Ectodermal cell (in vitro differentiated cells): ENCODE results near the gene RBM8A.
"Not testable (repeated sequence)": the region's sequence is repeated elsewhere in the genome, so short reads cannot be mapped to it uniquely, and the experiment has no call there.

Source experiments
- H3K27ac ChIP-seq: 2 replicates; pipeline ENCODE4 v1.7.0; 2013; ENCODE audit warnings: mild to moderate bottlenecking, low read depth, low read length; ENCODE audit not compliant: insufficient read depth, poor library complexity, severe bottlenecking
- H3K27me3 ChIP-seq: 2 replicates; pipeline ENCODE4 v1.7.0; 2013; ENCODE audit warnings: mild to moderate bottlenecking, low read length; ENCODE audit not compliant: insufficient read depth, control insufficient read depth, poor library complexity, severe bottlenecking
- H3K36me3 ChIP-seq: one replicate; pipeline ENCODE4 v1.7.0; 2013; ENCODE audit warnings: low read length; ENCODE audit not compliant: control insufficient read depth, insufficient read depth
- H3K4me1 ChIP-seq: one replicate; pipeline ENCODE4 v1.7.0; 2013; ENCODE audit warnings: low read length; ENCODE audit not compliant: control insufficient read depth, insufficient read depth
- H3K4me3 ChIP-seq: 2 replicates; pipeline ENCODE4 v1.7.0; 2013; ENCODE audit warnings: low read depth, low read length, control low read depth; ENCODE audit not compliant: insufficient read depth
- H3K9me3 ChIP-seq: 2 replicates; pipeline ENCODE4 v1.7.0; 2013; ENCODE audit warnings: mild to moderate bottlenecking, low read length, moderate library complexity; ENCODE audit not compliant: control insufficient read depth
- WGBS, 2 experiments: methylation state at CpG; one replicate each; pipeline ENCODE4 v1.1.7; 2013; ENCODE audit warnings: missing lambda C conversion rate in 2 of 2; 5-methylcytosine and 5-hydroxymethylcytosine counted together

RBM8A gene

DNA sequence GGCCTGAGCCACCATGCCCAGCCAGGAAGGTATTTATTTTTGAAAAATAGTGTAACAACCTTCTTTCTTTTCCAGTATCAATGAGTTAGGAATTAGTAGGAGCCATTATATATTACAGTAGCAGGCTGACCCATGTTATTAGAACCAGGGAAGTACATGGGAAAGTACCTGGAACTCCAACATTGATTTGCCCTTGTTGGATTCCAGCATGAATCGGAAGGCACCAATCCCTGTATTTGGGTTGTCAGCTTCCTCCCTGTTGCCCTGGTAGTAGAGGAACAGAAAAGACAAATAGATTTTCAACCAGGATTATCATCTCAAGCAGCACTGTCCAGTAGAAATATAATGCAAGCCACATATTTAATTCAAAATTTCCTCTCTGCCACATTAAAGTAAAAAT is 10.2 kb upstream of the RBM8A start:
- H3K36me3 ChIP-seq: no peaks in the 10 kb centered on the region
- H3K9me3 ChIP-seq: no peaks in the 10 kb centered on the region
- H3K27me3 ChIP-seq: no peaks in the 10 kb centered on the region
- 84 to 97% methylated on average over 1 of the region's 1 CpG for WGBS, 2 experiments
- H3K4me3 ChIP-seq: no peak overlapping the region
- no peak overlapping the region for H3K27ac ChIP-seq
- H3K4me1 ChIP-seq: no peaks in the 10 kb centered on the region

DNA sequence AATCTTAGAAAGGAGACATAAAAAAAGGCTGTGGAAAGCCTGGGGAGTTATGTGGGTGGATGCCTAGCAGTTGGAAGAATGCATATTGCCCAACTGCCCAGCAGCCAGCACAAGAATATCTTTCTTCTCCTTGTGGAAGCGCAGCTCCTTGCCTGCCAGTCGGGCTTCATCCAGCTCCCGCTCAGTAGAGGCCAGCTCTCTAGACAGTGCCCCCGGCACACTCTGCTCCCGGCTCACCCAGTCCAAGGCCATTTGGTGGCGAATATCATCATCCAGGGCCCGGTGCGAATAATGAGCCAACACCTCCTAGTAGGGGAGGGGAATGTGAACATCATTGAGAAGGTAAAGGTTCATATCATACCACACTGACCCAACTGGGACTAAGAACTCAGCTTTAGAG is 9.0 kb upstream of the RBM8A start:
- 92 to 93% methylated on average over 8 of the region's 8 CpGs for WGBS, 2 experiments
- H3K4me1 ChIP-seq: no peaks in the 10 kb centered on the region
- H3K36me3 ChIP-seq: no peaks in the 10 kb centered on the region

DNA sequence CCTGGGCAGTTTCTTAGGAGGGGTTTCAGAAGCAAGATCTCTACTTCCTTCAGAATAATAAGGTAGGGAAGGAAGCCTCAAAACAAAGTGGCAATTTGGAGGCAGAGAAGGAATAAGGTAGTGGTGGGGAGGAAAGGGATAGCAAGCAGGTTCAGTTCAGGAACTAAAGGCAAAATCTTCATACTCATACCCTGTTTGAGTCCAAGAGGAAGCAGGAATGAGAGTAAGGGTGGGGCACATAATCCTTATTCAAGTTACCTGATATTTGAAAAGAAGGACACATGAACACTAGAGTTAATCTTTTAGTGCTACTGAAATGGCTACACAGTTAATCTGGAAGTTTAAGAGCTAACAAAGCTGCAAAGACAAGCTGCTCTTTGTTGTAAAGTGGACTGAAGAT is 8.4 kb upstream of the RBM8A start:
- no peaks in the 10 kb centered on the region for H3K4me1 ChIP-seq
- H3K36me3 ChIP-seq: no peaks in the 10 kb centered on the region
- no peaks in the 10 kb centered on the region for H3K27me3 ChIP-seq
- H3K27ac ChIP-seq: no peak overlapping the region
- no peaks in the 10 kb centered on the region for H3K9me3 ChIP-seq
- no peak overlapping the region for H3K4me3 ChIP-seq

More for the DNA sequence above, 9.0 kb upstream of the RBM8A start:
- Histone ChIP-seq H3K27ac (no peak overlapping the region), H3K9me3 (no peaks in the 10 kb centered on the region), H3K27me3 (no peaks in the 10 kb centered on the region), H3K4me3 (no peak overlapping the region)

- not testable (repeated sequence) for H3K27ac ChIP-seq, H3K36me3 ChIP-seq, H3K27me3 ChIP-seq, H3K9me3 ChIP-seq, H3K4me3 ChIP-seq, H3K4me1 ChIP-seq
- WGBS, 2 experiments: 37% methylated on average over 8 of the region's 9 CpGs
Measured at GRCh38 chr1:145932522-145933009, 5.3 kb upstream of the RBM8A start.

DNA sequence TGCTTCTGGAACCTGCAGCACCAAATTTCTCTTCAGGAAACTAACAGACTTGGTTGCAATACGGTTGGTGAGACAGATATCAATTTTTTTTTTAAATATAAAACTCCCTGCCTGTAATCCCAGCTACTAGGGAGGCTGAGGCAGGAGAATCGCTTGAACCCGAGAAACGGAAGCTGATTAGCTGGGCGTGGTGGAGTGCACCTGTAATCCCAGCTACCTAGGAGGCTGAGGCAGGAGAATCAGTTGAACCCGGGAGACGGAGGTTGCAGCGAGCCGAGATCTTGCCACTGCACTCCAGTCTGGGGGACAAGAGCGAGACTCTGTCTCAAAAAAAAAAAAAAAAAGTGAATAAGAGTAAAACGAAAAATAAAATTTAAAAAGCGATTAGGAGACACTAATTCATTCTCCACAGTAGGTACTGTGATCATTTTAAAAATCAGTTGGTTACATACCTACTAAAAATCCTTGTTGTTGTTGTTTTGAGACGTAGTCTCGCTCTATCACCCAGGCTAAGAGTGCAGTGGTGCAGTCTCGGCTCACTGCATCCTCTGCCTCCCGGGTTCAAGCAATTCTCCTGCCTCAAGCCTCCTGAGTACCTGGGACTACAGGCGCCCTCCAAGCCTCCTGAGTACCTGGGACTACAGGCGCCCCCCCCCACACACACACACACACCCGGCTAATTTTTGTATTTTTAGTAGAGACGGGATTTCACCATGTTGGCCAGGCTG is 796 bp upstream of the RBM8A start:
- Histone ChIP-seq H3K36me3 (no peaks in the 10 kb centered on the region), H3K9me3 (no peaks in the 10 kb centered on the region), H3K4me1 (no peaks in the 10 kb centered on the region), H3K27ac (peak overlapping the region; percentile 71), H3K4me3 (peak overlapping the region; percentile 73), H3K27me3 (no peaks in the 10 kb centered on the region)
- 80 to 81% methylated on average over 18 to 20 of the region's 20 CpGs for WGBS, 2 experiments

DNA sequence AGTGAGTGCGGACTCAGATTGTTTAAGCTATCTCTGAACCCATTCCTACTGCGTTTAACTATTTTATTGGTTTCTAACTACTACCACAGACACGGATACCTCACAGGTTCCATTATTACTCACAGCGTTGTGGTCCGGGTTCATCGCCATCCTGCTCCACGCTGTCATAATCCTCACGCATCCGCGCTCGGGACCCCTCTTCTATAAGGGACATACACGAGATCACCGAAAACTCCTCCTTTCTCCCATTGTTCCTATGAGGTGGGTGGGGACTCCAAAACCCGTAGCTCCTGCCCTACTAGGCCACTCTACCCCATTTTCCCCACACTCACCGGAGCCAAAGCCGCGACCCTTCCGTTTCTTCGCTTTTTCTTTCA is 610 bp downstream of the RBM8A start:
- Histone ChIP-seq H3K36me3 (no peaks in the 10 kb centered on the region), H3K9me3 (no peaks in the 10 kb centered on the region), H3K27ac (peak overlapping the region; percentile 81), H3K4me1 (no peaks in the 10 kb centered on the region), H3K27me3 (no peaks in the 10 kb centered on the region), H3K4me3 (peak overlapping the region; percentile 73)
- 13% methylated on average over 19 of the region's 19 CpGs for WGBS, 2 experiments

DNA sequence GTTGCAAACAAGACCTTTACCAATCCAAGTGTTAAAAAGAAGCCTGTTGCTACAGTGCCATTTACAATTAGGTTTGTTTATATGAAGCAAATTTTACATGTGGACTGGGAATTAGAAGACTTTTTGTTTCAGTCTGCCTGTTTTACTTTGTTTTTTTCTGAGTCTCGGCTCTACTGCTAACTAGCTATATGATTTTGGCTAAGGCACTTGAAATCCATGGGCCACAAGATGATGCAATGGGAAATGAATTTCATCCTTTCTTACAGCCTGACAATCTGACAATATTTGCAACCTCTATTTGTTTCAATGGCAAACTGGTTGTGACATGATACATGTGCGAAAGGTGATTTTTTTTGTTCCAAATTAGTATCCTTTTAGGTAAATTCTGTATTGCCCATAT is 5.0 kb downstream of the RBM8A start:
- Histone ChIP-seq H3K4me3 (no peak overlapping the region), H3K36me3 (no peaks in the 10 kb centered on the region), H3K27ac (no peak overlapping the region), H3K27me3 (no peaks in the 10 kb centered on the region), H3K9me3 (no peaks in the 10 kb centered on the region), H3K4me1 (no peaks in the 10 kb centered on the region)
- WGBS, 2 experiments: 95 to 100% methylated on average over 2 of the region's 2 CpGs

GRCh38 chr1:145920297-145920696 is 7.0 kb downstream of the RBM8A start:
- H3K27ac ChIP-seq, H3K4me1 ChIP-seq, H3K9me3 ChIP-seq, H3K4me3 ChIP-seq, H3K36me3 ChIP-seq, H3K27me3 ChIP-seq: not testable (repeated sequence)
- 100% methylated on average over 1 of the region's 4 CpGs; no CpG with 5 or more reads in 1 of the 2 experiments for WGBS, 2 experiments

DNA sequence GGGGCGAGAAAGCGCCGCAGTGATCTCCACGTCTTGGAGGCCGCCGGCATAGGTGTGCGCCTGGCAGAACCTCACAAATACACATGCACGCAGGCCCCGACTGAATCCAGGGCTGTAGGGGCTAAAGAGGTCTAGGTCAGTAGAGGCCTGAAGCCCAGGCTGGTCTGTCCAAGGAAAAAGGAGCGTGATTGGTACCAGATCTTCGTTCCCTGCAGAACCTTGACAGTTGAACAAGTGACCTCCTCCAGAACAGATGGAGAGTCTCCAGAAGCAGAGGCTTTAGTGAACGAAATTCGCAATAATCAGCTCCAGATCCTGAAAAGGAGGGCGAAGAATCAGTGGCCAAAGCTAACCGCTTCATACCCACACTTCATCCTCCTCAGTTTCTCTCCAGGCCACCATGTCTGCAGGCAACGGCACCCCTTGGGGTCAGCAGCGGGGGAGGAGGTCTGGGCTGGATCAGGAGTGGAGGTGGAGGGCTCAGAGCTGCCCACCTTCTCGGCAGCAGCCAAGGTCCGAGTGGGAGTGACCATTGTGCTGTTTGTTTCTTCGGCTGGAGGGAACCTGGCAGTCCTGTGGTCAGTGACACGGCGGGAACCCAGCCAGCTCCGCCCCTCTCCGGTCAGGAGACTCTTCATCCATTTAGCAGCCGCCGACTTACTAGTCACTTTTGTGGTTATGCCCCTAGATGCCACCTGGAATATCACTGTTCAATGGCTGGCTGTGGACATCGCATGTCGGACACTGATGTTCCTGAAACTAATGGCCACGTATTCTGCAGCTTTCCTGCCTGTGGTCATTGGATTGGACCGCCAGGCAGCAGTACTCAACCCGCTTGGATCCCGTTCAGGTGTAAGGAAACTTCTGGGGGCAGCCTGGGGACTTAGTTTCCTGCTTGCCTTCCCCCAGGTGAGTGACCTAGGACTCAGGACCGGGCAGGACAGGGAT is 8.0 kb downstream of the RBM8A start:
- 10 to 11% methylated on average over 33 of the region's 33 CpGs for WGBS, 2 experiments
- Histone ChIP-seq H3K4me3 (peak overlapping the region; percentile 70), H3K27me3 (no peaks in the 10 kb centered on the region), H3K9me3 (no peaks in the 10 kb centered on the region), H3K4me1 (no peaks in the 10 kb centered on the region), H3K27ac (no peak overlapping the region), H3K36me3 (peaks cover 5% of the 10 kb centered on the region)
